Uterus (tissue), 4 donors: ENCODE data around the gene SELENOO. TPM values are rescaled to one million over a fixed set of nuclear protein-coding genes. Genes with fewer than 3 reads are reported as not detected.

Experiments used
- DNase-seq, 2 donors: peaks; one replicate each; pipeline ENCODE4 v3.0.0-alpha.2; 2019 to 2020
- H3K27ac ChIP-seq, 2 donors: fragments of 200-600 bp; sonication (generic); 1 replicate in 1 of 2; 2 replicates in 1 of 2; pipeline ENCODE4 v1.5.1; 2016 to 2018
- H3K27me3 ChIP-seq, 2 donors: fragments of 200-600 bp; sonication (generic); one replicate each; pipeline ENCODE4 v1.5.1; 2018 to 2019; ENCODE audit warnings: control low read depth in 1 of 2
- H3K36me3 ChIP-seq, 2 donors: fragments of 200-600 bp; sonication (generic); one replicate each; pipeline ENCODE4 v1.5.1; 2019; ENCODE audit warnings: control low read depth in 1 of 2
- H3K4me1 ChIP-seq, 2 donors: fragments of 200-600 bp; sonication (generic); one replicate each; pipeline ENCODE4 v1.5.1; 2018 to 2019; ENCODE audit warnings: control low read depth in 1 of 2
- H3K4me3 ChIP-seq, 2 donors: fragments of 200-600 bp; sonication (generic); 1 replicate in 1 of 2; 2 replicates in 1 of 2; pipeline ENCODE4 v1.5.1; 2018 to 2019; ENCODE audit warnings: mild to moderate bottlenecking in 1 of 2
- H3K9me3 ChIP-seq, 2 donors: fragments of 200-600 bp; sonication (generic); one replicate each; pipeline ENCODE4 v1.5.1; 2019; ENCODE audit warnings: control low read depth in 1 of 2
- POLR2A ChIP-seq, 2 donors: fragments of 450-650 bp; IDR thresholded peaks; one replicate each; pipeline ENCODE4 v1.6.1; 2016; ENCODE audit warnings: antibody characterized with exemption in 2 of 2, mild to moderate bottlenecking in 1 of 2, moderate library complexity in 1 of 2
- intact Hi-C: fragments of 100-400 bp; cut with DNase I; formaldehyde crosslinking; loops from one replicate; pipeline ENCODE4 v1.15.1; 2023; ENCODE audit warnings: low total_unique reads
- total RNA-seq, 4 donors: library from RNA; depleted of rRNA in 3 of 4; stranded (reverse); fragments of >200 nt in 3 of 4; gene quantifications; one replicate each; pipeline versions ENCODE4 v1.1.0 to v1.2.4, GENCODE V29; 2014 to 2023
- TF ChIP-seq, protein P1 (sequence below), 4 experiments: fragments of 200-600 bp in 2 of 4; fragments of 450-650 bp in 2 of 4; sonication (generic) in 2 of 4; IDR thresholded peaks; one replicate each; pipeline ENCODE4 v1.5.1; 2016 to 2019; ENCODE audit warnings: antibody characterized with exemption in 4 of 4, mild to moderate bottlenecking in 2 of 4, moderate library complexity in 1 of 4
- donor health status: DM: yes; HTN: yes; CAD: no.

The SELENOO gene
- total RNA-seq, 4 donors from 2014 or later = 1.5 to 22.1 (median 10.0) TPM

DNA sequence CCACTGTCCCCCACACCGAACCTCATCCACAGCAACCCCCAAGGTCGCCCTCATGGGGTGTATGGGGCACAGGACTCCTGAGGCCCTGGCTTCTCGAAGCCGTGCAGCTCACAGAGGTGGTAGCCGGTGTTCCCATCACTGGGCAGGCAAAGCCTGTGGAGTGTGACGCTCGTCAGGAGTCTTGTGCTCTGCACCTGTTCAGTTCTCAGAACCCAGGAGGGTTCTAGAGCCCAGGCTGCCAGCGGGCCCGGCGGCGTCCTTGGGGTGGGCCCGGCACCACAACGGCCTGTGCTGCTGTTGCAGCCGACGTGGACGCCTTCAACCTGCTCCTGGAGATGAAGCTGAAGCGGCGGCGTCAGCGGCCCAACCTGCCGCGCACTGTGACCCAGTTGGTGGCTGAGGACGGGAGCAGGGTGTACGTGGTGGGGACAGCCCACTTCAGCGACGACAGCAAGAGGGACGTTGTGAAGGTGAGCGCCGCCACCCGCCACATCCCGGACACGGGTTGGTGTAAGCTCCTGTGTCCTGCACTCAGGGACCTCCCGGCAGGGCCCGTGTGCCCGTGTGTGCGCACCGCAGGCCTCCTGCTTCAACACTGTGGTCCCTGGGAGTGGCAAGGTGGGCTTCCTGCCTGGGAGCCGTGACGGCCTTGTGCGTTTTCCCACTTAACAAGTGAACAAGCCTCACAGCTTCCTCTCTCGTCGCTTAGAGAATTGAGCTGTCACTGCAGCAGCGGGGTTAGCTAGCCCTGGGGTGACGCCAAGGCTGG is 6.6 kb upstream of the SELENOO start:
- intact Hi-C loops = no loop called here
- no peaks in the 10 kb centered on the region for H3K9me3 ChIP-seq
- no peak overlapping the region for H3K4me3 ChIP-seq
- H3K27ac ChIP-seq = no peak overlapping the region
- H3K27me3 ChIP-seq = no peaks in the 10 kb centered on the region
- no peak for DNase-seq
- H3K4me1 ChIP-seq = peaks cover 0 to 18% of the 10 kb centered on the region in 2 donors
- TF ChIP-seq, protein P1, sequence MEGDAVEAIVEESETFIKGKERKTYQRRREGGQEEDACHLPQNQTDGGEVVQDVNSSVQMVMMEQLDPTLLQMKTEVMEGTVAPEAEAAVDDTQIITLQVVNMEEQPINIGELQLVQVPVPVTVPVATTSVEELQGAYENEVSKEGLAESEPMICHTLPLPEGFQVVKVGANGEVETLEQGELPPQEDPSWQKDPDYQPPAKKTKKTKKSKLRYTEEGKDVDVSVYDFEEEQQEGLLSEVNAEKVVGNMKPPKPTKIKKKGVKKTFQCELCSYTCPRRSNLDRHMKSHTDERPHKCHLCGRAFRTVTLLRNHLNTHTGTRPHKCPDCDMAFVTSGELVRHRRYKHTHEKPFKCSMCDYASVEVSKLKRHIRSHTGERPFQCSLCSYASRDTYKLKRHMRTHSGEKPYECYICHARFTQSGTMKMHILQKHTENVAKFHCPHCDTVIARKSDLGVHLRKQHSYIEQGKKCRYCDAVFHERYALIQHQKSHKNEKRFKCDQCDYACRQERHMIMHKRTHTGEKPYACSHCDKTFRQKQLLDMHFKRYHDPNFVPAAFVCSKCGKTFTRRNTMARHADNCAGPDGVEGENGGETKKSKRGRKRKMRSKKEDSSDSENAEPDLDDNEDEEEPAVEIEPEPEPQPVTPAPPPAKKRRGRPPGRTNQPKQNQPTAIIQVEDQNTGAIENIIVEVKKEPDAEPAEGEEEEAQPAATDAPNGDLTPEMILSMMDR (IDR thresholded peaks at IDR 0.05) = no peak
- no peak for TF ChIP-seq POLR2A (IDR thresholded peaks at IDR 0.05)
- no peaks in the 10 kb centered on the region for H3K36me3 ChIP-seq

DNA sequence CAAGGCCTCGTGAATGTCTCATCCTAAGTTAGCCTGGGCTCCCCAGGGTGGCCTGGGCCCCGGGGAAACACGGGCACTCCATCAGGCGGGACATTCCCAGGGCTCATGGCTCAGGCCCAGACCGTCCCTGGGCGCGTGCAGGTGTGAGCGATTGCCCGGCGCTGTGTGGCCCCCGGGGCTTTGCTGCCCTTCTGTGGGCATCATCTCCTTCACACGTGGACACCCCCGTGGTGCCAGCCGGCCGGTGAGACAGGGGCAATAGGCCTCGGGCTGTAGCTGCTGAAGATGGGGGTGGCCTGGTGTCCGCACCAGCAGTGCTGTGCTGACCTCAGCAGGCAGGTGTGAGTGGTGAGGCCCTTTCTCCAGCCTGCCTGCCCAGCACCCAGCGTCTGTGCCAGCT is 4.6 kb upstream of the SELENOO start:
- H3K4me1 ChIP-seq = peaks cover 0 to 1% of the 10 kb centered on the region in 2 donors
- H3K9me3 ChIP-seq = no peaks in the 10 kb centered on the region
- no peaks in the 10 kb centered on the region for H3K36me3 ChIP-seq
- intact Hi-C loops = no loop called here
- no peak overlapping the region for H3K27ac ChIP-seq
- no peak overlapping the region for H3K4me3 ChIP-seq
- TF ChIP-seq POLR2A (IDR thresholded peaks at IDR 0.05) = no peak
- TF ChIP-seq, protein P1 (IDR thresholded peaks at IDR 0.05) = no peak
- no peak for DNase-seq
- H3K27me3 ChIP-seq = no peaks in the 10 kb centered on the region

DNA sequence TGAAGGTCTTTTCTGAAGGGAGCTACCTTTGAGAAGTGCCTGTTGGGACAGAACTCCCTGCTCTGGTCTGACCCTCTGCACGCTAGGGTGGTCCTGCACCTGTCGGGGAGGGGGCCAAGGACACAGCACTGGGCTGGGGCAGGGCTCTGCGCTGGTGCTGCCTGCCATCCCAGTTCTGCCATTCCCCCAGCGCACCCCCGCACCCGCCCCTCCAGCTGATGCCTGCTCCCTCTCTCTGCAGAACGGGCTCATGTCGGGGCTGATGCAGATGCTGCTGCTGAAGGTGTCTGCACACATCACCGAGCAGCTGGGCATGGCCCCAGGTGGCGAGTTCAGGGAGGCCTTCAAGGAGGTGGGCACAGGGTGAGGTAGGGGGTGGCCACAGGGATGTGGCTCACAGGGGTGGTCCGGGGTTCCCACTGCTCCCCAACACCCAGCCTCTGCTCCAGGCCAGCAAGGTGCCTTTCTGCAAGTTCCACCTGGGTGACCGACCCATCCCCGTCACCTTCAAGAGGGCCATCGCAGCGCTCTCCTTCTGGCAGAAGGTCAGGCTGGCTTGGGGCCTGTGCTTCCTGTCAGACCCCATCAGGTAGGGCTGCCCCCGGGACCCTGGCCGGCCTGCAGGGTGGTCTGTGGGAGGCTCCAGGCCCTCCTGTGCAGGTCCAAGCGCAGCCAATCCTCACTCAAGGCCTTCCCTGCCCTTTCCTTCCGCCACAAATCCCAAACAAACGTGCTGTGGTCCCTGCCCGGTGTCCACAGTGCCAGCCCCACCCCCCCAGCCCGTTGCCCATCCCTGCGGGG is 3.6 kb upstream of the SELENOO start:
- DNase-seq = no peak
- Histone ChIP-seq H3K36me3 (no peaks in the 10 kb centered on the region), H3K4me3 (no peak overlapping the region), H3K27me3 (no peaks in the 10 kb centered on the region), H3K27ac (no peak overlapping the region), H3K9me3 (no peaks in the 10 kb centered on the region), H3K4me1 (no peaks in the 10 kb centered on the region)
- TF ChIP-seq POLR2A (IDR thresholded peaks at IDR 0.05) = no peak
- TF ChIP-seq, protein P1 (IDR thresholded peaks at IDR 0.05) = no peak
- intact Hi-C loops = no loop called here

DNA sequence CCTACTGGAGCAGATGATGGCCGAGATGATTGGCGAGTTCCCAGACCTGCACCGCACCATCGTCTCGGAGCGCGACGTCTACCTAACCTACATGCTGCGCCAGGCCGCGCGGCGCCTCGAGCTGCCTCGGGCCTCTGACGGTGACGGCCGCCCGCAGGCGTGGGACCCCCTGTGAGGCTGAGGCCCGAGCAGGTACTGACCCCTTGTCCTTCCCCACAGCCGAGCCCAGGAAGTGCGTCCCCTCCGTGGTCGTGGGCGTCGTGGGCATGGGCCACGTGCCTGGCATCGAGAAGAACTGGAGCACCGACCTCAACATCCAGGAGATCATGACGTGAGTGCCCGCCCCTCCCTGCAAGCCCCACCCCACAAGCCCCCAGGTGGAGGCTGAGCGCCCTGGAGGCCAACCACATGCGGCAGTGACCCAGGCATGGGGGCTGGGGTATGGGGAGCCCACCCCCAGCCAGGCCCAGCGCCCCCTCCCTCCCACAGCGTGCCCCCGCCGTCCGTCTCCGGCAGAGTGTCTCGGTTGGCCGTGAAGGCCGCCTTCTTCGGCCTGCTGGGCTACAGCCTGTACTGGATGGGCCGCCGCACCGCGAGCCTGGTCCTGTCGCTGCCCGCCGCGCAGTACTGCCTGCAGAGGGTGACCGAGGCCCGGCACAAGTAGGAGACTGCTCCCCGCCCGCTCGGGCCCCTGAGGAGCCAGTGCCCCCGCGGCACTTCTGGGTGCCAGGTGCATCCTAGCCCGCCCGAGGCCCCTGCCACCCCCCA is 2.8 kb upstream of the SELENOO start:
- no peaks in the 10 kb centered on the region for H3K27me3 ChIP-seq
- H3K4me1 ChIP-seq = no peaks in the 10 kb centered on the region
- no peak overlapping the region for H3K27ac ChIP-seq
- H3K36me3 ChIP-seq = no peaks in the 10 kb centered on the region
- TF ChIP-seq POLR2A (IDR thresholded peaks at IDR 0.05) = no peak
- TF ChIP-seq, protein P1 (IDR thresholded peaks at IDR 0.05) = no peak
- DNase-seq = no peak
- H3K4me3 ChIP-seq = no peak overlapping the region
- intact Hi-C loops = no loop called here
- H3K9me3 ChIP-seq = no peaks in the 10 kb centered on the region
